ENCODE data around the gene NRSN2. TPM values are rescaled to one million over a fixed set of nuclear protein-coding genes. Genes with fewer than 3 reads are reported as not detected.
"Not testable (repeated sequence)": the region's sequence is repeated elsewhere in the genome, so short reads cannot be mapped to it uniquely, and the experiment has no call there.

The NRSN2 gene
- total and polyA plus RNA-seq, 2 experiments from 2014 or later, result 111 to 170 TPM

DNA sequence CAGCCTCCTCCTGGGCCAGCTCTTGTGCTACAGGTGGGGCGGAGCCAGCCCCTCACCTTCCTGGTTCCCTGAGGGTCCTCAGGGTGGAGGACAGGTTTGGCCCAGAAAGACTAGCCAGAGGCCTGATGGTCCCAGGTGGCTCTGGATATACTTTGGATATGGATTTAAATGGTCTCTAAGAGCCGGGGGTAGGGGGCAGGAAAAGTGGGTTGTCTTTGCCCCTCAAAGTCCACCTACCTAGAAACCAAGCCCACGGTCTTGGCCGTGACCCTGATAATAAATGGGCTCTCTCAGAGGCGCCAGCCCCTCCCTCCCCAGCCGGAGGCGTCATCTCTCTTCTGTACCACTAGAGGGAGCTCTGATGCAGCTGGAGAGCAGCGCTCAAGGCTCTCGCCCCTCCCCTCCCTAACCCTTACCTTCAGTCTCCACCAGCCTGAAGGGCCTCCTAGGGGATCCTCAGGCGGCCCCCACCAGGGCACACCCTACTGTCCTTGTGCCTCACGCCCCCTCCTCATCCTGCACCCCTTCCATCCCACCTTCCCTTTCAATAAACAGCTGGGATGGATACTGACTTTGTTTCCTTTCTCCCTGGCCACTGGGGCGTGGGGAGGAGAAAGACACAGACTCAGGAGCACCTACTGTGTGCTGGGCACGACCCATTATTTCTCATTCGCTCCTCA lies 7.5 kb downstream of the NRSN2 start:
- H3K9me3 ChIP-seq (ENCODE audit: low read depth), result no peaks in the 10 kb centered on the region

DNA sequence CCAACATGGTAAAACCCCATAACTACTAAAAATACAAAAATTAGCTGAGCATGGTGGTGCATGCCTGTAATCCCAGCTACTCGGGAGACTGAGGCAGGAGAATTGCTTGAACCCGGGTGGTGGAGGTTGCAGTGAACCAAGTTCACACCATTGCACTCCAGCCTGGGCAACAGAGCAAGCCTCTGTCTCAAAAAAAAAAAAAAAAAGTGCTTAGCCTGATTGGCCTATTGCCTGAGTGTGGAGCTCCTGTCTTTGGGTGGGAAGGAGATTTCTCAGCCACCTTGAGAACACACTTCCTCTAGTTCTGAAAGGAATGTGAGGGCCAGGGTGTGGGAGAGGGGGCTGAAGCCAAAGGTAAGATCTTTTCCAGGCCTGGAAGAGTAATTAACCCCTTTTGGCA lies 9.2 kb downstream of the NRSN2 start:
- not testable (repeated sequence) for DNase-seq (ENCODE audit: low read depth in 1 of 2, low spot score in 1 of 2); H3K4me3 ChIP-seq; H3K4me1 ChIP-seq (ENCODE audit: low read depth); H3K27ac ChIP-seq; H3K36me3 ChIP-seq; H3K9me3 ChIP-seq (ENCODE audit: low read depth); H3K27me3 ChIP-seq

More for the DNA sequence above, 7.5 kb downstream of the NRSN2 start:
- Histone ChIP-seq H3K27me3 (no peaks in the 10 kb centered on the region), H3K4me3 (no peak overlapping the region), H3K27ac (no peak overlapping the region), H3K36me3 (peaks cover 9% of the 10 kb centered on the region), H3K4me1 (ENCODE audit: low read depth) (no peaks in the 10 kb centered on the region)
- peak; percentile 82 to 85 for DNase-seq (ENCODE audit: low read depth in 1 of 2, low spot score in 1 of 2)
- TF ChIP-seq, protein P1, sequence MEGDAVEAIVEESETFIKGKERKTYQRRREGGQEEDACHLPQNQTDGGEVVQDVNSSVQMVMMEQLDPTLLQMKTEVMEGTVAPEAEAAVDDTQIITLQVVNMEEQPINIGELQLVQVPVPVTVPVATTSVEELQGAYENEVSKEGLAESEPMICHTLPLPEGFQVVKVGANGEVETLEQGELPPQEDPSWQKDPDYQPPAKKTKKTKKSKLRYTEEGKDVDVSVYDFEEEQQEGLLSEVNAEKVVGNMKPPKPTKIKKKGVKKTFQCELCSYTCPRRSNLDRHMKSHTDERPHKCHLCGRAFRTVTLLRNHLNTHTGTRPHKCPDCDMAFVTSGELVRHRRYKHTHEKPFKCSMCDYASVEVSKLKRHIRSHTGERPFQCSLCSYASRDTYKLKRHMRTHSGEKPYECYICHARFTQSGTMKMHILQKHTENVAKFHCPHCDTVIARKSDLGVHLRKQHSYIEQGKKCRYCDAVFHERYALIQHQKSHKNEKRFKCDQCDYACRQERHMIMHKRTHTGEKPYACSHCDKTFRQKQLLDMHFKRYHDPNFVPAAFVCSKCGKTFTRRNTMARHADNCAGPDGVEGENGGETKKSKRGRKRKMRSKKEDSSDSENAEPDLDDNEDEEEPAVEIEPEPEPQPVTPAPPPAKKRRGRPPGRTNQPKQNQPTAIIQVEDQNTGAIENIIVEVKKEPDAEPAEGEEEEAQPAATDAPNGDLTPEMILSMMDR (IDR thresholded peaks at IDR 0.05; ENCODE audit: low read depth, low read length), result peak; percentile 90

DNA sequence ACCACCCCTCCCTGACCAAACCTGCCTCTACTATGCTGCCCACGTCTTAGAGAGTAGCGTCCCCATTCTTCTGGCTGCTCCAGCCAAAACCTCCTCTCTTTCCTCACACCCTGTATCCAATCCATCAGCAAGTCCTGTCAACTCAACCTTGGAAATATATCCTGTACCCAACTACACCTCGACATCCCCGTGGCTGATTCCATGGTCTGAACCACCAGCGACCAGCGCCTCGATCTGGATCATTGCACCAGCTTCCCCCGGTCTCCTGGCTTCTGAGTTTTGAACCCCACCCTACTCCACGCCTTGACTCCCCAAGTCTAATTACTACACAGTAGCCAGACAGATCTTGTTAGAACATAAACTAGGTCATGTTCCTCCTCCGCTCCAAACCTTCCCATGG lies 9.8 kb downstream of the NRSN2 start:
- no peak overlapping the region for H3K4me3 ChIP-seq
- H3K9me3 ChIP-seq (ENCODE audit: low read depth), result no peaks in the 10 kb centered on the region
- TF ChIP-seq, protein P1 (IDR thresholded peaks at IDR 0.05; ENCODE audit: low read depth, low read length), result no peak
- no peak overlapping the region for H3K27ac ChIP-seq
- DNase-seq (ENCODE audit: low read depth in 1 of 2, low spot score in 1 of 2), result no peak
- H3K36me3 ChIP-seq, result peaks cover 3% of the 10 kb centered on the region
- no peaks in the 10 kb centered on the region for H3K27me3 ChIP-seq
- H3K4me1 ChIP-seq (ENCODE audit: low read depth), result peaks cover 9% of the 10 kb centered on the region

DNA sequence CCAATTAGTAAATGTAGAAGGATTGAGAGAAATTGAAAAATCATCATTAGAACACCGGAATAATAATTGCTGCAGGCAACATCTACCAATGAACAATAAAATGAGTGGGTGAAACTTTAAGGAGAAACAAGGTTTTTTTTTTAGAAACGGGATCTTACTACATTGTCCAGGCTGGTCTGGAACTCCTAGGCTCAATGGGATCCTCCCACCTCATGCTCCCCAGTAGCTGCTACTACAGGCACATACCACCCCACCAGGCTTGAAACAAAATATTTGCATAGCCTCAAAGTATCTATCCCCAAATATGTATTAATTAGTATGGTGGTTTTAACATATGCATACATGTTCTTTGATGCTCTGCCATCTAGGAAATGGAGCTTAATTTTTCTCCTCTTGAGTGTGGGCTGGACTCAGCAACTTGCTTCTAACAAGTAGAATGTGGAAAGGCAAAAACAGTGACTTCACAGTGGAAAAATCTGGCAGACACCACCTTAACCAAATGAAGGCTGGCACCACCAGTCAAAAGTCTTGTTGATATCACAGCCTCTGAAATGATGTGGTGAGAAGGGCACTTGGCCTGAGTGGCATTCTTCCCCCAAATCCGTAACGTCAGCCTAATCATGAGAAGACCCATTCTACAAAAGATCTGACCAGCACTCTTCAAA lies 12.1 kb downstream of the NRSN2 start:
- TF ChIP-seq, protein P1 (IDR thresholded peaks at IDR 0.05; ENCODE audit: low read depth, low read length), result no peak
- Histone ChIP-seq H3K36me3 (no peaks in the 10 kb centered on the region), H3K27me3 (no peaks in the 10 kb centered on the region), H3K4me1 (ENCODE audit: low read depth) (peaks cover 9% of the 10 kb centered on the region), H3K27ac (no peak overlapping the region), H3K9me3 (ENCODE audit: low read depth) (no peaks in the 10 kb centered on the region), H3K4me3 (no peak overlapping the region)
- DNase-seq (ENCODE audit: low read depth in 1 of 2, low spot score in 1 of 2), result no peak

DNA sequence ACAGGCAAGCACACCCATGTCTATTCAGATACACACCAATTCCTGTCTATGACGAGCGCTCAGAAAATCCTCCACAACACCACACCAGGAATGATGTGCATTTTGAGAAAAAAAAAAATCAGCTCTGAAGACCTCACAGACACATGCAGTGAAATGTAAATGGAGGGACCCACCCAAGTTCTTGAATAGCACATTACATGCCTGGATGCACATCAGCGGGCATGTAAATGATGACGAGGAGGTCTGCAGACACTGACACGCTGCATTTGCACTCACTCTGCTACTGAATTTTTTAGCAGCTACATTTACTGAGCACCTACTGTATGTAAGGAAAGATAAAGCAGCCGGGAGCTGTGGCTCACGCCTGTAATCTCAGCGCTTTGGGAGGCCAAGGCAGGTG lies 14.7 kb downstream of the NRSN2 start:
- Histone ChIP-seq H3K27ac (no peak overlapping the region), H3K36me3 (no peaks in the 10 kb centered on the region), H3K27me3 (no peaks in the 10 kb centered on the region), H3K4me1 (ENCODE audit: low read depth) (peaks cover 9% of the 10 kb centered on the region), H3K4me3 (no peak overlapping the region), H3K9me3 (ENCODE audit: low read depth) (no peaks in the 10 kb centered on the region)
- DNase-seq (ENCODE audit: low read depth in 1 of 2, low spot score in 1 of 2), result no peak
- TF ChIP-seq, protein P1 (IDR thresholded peaks at IDR 0.05; ENCODE audit: low read depth, low read length), result no peak

Data from cardiac muscle cell (in vitro differentiated cells and primary cell).